Renal cortex interstitium (tissue), 11 donors: ENCODE measurements around the gene ZNF143. TPM values are rescaled to one million over a fixed set of nuclear protein-coding genes. Genes with fewer than 3 reads are reported as not detected.

Source experiments
- DNase-seq, 11 donors: peaks; one replicate each; pipeline ENCODE4 v3.0.0-alpha.2; 2013; ENCODE audit warnings: low read depth in 9 of 11, low spot score in 4 of 11; ENCODE audit errors: extremely low read depth in 1 of 11
- polyA plus RNA-seq, 3 donors: library from polyadenylated mRNA; unstranded; fragments of 120-200 nt; gene quantifications; one replicate each; pipeline ENCODE4 v1.2.1, GENCODE V29; 2013; ENCODE audit not compliant: insufficient read length in 3 of 3

Gene ZNF143
- polyA plus RNA-seq, 3 donors = 28.1 to 29.8 (median 29.5) TPM

DNA sequence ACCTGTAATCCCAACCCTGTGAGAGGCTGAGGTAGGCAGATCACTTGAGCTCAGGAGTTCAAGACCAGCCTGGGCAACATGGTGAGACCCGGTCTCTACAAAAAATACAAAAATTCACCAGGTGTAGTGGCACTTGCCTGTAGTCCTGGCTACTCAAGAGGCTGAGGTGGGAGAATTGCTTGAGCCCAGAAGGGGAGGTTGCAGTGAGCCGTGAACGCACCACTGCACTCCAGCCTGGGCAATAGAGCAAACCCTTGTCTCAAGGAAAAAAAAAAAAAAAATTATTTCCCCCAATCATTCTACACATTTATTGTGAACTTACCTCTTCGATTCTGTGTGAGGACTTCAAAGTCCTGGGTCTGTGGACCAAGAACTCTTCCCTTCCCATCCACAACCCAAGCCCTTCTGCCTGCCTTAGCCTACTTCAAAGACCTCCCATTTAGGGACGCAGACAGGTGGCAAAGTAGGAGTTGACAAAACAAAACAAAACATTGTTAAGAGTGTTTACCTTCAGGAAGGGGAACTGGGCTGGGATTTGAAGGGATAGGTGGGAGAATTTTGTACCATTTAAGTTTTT lies 108.9 kb downstream of the ZNF143 start:
- no peak for DNase-seq

DNA sequence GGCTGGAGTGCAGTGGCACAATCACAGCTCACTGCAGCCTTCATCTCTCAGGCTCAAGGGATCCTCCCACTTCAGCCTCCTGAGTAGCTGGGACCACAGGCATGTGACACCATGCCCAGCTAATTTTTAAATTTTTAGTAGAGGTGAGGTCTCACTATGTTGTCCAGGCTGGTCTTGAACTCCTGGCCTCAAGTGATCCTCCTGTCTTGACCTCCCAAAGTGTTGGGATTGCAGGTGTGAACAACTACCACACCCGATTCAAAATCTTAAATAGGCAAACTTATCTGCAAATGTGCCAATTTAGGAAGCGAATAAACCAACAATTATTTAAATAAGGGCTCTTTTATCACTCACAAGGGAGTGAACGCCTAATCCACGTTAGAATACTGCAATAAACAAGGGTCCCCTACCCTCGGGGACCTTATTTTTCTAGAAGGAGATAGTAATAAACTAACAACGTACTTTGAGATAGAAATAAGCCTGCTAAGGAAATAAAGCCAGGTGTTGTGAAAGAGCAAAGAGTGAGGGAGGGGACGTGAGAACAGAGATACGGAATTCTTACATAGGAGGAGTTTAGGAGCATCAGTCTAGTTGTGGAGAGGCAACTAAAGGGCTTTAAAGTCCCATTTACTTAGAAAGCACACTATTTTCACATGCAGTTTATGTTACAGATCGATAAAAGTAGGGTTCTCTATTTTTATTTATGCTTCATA lies 109.7 kb downstream of the ZNF143 start:
- no peak for DNase-seq

DNA sequence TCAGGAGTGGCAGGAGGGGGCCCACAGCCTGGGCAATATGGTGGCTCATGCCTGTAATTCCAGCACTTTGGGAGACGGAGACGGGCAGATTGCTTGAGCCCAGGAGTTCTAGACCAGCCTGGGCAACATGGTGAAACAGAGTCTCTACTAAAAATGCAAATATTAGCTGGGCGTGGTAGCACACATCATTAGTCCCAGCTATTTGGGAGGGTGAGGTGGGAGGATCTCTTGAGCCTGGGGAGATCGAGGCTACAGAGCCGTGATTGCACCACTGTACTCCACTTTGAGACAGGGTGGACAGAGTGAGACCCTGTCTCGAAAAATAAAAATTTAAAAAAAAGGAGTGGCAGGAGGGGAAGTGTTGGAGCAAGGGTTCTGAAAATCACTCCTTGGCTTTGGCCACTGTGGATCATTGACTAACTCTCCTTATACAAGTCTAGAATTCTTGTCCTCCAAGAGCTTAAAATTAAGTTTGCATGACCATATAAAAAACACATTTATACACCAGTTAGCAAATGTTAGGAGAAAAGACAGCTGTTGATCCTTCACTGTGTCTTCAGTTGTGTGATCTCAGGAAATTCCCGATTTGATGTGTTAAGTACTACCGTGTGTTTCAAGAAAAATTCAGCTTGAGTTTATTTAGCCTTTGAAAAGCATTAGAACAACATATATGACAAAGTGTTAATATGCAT lies 110.4 kb downstream of the ZNF143 start:
- DNase-seq = no peak

DNA sequence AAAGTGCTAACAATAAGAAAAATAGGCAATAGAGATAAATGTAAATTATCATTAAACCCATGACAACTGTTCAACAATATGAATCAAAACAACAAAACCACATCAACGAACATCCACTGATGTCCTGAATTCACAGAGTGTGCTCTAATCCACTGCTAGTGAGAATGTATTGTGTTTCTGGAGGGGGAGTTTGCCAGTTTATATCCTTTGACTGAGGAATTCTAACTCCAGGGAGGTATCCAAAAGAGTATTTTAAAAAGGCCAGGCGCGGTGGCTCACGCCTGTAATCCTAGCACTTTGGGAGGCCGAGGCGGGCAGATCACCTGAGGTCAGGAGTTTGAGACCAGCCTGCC lies 110.9 kb downstream of the ZNF143 start:
- DNase-seq = no peak

DNA sequence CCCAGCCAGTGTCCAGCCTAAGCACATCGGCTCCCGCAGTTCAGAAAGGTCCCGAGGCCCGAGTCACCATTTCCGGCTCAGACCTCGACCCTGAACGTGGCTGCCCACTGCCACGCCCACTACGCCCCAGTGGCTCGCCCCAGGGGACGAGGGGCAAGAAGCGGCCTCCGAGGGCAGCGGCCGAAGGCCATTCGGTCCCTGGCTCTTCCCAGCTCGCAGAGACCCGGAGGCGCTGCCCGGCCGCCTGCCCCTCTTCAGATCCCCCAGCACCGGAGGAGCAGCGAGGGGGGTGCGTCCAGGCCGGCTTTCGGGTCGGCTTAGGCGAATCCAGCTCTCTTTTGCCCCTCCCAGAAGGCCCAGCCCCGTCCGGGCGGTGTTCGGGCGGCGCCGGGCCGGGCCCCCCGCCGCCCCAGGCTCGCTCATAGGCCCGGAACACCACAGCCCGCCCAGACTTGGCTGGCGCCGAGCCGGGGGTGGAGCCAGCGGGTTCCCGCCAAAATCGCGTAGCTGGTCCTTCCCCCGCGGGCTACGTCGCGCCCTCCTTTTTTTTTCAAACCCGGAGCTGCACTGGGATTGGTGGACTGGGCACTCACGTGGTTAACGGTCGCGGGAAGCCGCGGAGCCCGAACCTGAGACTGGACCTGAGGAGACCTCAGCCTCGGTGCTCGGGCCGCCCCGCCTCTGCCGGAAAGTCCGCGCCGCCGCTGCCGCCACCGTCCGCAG lies 112.4 kb downstream of the ZNF143 start, which contains the start of gene WEE1:
TSS of gene WEE1 (plus strand) at position 619 of the 723 bp plus-strand sequence. CDS start 264 bp downstream, outside the sequence.
- peak; percentile 94 to 98 (median 97) for DNase-seq

DNA sequence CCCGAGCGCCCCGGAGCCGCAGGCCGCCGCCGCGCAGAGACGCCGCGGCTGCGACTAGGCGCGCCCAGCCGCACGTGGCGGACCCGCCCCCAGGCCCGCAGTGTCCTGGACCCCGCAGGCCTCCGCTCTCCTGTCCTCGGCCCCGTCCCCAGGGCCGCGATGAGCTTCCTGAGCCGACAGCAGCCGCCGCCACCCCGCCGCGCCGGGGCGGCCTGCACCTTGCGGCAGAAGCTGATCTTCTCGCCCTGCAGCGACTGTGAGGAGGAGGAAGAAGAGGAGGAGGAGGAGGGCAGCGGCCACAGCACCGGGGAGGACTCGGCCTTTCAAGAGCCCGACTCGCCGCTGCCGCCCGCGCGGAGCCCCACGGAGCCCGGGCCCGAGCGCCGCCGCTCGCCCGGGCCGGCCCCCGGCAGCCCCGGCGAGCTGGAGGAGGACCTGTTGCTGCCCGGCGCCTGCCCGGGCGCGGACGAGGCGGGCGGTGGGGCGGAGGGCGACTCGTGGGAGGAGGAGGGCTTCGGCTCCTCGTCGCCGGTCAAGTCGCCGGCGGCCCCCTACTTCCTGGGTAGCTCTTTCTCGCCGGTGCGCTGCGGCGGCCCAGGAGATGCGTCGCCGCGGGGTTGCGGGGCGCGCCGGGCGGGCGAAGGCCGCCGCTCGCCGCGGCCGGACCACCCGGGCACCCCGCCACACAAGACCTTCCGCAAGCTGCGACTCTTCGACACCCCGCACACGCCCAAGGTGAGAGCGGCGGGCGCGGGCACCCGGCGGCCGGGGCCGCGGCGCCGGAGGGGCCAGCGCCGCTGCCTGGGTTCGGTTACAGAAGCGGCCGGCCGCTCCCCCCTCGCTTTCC lies 113.2 kb downstream of the ZNF143 start:
- DNase-seq = no peak

DNA sequence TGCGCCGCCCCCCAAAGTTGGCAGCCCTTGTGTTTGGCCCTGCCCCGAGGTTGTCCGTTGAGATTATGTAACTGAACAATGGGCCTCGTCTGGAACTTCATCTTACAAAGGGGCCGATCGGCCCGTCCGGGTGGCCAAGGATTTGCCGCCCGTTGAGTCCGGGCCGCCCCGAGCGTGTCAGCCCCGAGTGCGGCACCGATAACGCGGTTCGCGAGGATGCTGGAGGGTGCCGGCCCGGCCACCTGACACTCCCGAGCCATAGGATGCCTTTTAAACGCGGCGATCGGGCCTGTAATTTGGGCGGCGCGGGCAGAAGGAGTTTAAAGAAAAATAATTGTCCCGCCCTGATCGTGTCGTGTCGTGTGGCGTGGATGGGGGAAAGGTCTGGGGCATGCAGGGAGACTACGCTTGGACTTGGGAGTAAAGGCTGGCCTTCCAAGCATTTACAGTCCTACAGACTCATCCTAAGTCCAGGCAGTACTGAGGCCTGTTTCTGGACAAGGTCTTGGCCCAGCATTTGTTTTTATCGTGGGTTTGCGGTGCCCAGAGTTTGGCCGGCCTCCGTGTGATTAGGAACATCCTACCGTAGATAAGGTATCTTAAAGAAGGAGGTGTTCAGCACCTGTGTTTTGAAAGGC lies 113.9 kb downstream of the ZNF143 start:
- DNase-seq = no peak

DNA sequence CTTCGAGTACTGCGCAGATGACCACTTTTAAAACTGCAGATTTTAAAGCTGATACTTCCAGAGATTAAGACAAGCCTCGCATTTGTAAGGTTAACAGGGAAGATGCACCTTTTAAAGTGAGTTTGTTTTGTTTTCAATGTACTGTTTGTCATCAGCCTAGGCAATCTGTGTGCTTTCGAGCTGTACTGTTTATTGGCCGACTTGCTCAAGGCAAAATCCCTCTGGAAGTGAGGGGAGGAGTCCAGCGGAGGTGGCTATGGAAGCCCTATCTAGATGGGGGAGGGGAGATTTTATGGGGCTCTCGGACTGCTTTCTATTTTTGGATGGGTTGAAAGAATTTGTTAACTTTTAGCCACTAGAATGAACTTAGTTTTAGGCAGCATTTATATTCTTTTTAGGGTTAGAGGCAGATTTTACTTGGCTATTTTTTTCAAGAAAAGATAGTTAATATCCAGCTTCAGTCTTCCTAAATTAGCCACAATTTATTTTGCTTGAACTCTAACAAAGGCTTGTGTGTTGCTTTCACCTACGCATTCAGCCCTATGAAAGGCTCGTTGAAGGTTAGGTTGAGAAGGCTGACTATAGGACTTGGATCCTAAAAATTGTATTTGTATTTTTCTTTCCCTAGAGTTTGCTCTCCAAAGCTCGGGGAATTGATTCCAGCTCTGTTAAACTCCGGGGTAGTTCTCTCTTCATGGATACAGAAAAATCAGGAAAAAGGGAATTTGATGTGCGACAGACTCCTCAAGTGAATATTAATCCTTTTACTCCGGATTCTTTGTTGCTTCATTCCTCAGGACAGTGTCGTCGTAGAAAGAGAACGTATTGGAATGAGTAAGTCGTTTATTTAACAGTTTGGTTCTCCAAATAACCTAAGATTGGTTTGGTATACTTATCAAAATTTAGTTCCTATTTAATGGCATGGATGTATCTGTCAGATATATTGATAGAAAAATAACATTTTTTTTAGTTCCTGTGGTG lies 114.7 kb downstream of the ZNF143 start:
- DNase-seq = peak in 6 of 11 donors; percentile 74 to 86 (median 82)

DNA sequence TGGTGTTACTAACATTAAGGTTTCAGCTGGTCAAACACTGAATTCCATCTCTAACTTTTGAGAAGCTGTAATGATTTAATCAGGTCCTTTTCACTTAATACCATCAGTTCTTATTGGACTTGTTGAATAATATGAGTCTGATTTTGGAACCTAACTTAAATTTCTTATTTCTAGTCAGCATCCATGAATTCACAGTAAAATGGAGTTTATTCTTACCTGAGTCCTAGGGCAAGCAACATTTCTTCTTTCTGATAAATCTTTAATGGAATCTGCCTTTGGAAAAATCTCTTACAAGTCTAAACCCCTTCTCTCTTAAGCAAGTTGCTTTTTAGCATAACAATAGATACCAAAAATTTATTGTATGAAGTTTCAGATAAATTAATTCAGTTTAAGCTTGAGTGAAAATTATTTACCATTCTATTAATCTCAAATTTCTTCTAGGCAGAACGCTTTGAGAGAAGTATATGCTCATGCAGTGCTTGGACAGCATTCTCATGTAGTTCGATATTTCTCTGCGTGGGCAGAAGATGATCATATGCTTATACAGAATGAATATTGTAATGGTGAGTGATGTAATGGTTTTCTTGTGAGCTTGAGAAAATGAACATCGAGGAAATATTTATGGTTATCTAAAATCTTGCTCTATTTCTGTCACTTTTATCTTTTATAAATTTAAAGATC lies 116.0 kb downstream of the ZNF143 start:
- no peak for DNase-seq

DNA sequence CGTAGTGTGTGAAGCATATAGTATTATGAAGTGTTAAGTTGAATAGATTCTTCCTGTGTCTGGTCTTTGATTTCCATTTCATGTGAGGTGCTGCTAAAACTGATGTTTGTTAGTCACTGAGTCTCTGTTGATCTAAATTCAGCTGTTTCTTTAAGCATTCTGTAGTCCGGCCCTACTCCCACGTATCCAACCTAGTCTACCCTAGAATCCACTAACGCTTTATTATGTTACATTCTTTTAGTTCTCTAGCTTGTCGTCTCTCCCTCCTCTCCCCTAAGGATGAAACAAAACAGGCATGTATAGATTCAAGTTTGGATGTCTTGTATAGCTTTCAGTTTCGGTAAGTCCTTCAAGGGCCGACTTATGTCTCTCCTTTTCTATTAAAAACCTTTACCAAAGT lies 116.7 kb downstream of the ZNF143 start:
- no peak for DNase-seq

Other genes with a start within 250 kb of the ZNF143 start
- gene DENND5A, start 195.7 kb upstream of the ZNF143 start, polyA plus RNA-seq = 10 to 100 TPM; 83.9 to 99.4 (median 91.4) TPM
- 10 to 100 TPM; 33.3 to 45.7 (median 41.0) TPM for gene TMEM41B, start 146.4 kb upstream of the ZNF143 start, polyA plus RNA-seq
- 100 to 1,000 TPM; 105 to 124 (median 109) TPM for gene IPO7, start 76.4 kb upstream of the ZNF143 start, polyA plus RNA-seq
- gene WEE1, start 112.7 kb downstream of the ZNF143 start, polyA plus RNA-seq = 100 to 1,000 TPM in 1 of 3 donors, 10 to 100 TPM in 2; 74.1 to 102 (median 93.5) TPM
- 10 to 100 TPM; 24.1 to 29.5 (median 27.4) TPM for gene SWAP70, start 203.1 kb downstream of the ZNF143 start, polyA plus RNA-seq